Vagina (tissue), 2 donors: ENCODE results near the gene PLAC1. TPM values are rescaled to one million over a fixed set of nuclear protein-coding genes. Genes with fewer than 3 reads are reported as not detected.

Source experiments
- DNase-seq, 2 donors: peaks; one replicate each; pipeline ENCODE4 v3.0.0-alpha.2; 2017; ENCODE audit errors: extremely low spot score in 2 of 2
- H3K27ac ChIP-seq: fragments of 200-600 bp; sonication (generic); one replicate; pipeline ENCODE4 v1.5.1; 2019
- H3K27me3 ChIP-seq: fragments of 200-600 bp; sonication (generic); one replicate; pipeline ENCODE4 v1.5.1; 2019
- H3K36me3 ChIP-seq, 2 donors: fragments of 200-600 bp; sonication (generic); one replicate each; pipeline ENCODE4 v1.5.1; 2017 to 2019
- H3K4me1 ChIP-seq: fragments of 200-600 bp; sonication (generic); one replicate; pipeline ENCODE4 v1.5.1; 2019
- H3K4me3 ChIP-seq, 2 donors: fragments of 200-600 bp; sonication (generic); 1 replicate in 1 of 2; 2 replicates in 1 of 2; pipeline ENCODE4 v1.5.1; 2016 to 2019
- H3K9me3 ChIP-seq: fragments of 200-600 bp; sonication (generic); one replicate; pipeline ENCODE4 v1.5.1; 2019
- POLR2A ChIP-seq, 2 donors: fragments of 450-650 bp; IDR thresholded peaks; one replicate each; pipeline ENCODE4 v1.6.1; 2017; ENCODE audit warnings: antibody characterized with exemption in 2 of 2, mild to moderate bottlenecking in 2 of 2, moderate library complexity in 2 of 2
- POLR2AphosphoS5 ChIP-seq, 2 donors: sonication (generic); formaldehyde crosslinking; IDR thresholded peaks; one replicate each; pipeline ENCODE4 v1.9.0; 2017; ENCODE audit warnings: antibody characterized with exemption in 2 of 2, mild to moderate bottlenecking in 2 of 2, low read depth in 1 of 2; ENCODE audit not compliant: insufficient read depth in 1 of 2
- intact Hi-C: fragments of 100-400 bp; cut with DNase I; formaldehyde crosslinking; loops from one replicate; pipeline ENCODE4 v1.15.1; 2023
- total RNA-seq: library from RNA; depleted of rRNA; stranded (reverse); fragments of >200 nt; gene quantifications from one replicate; pipeline ENCODE4 v1.2.3, GENCODE V29; 2016
- TF ChIP-seq, protein P1 (sequence below), 3 experiments: fragments of 450-650 bp in 2 of 3; fragments of 200-600 bp in 1 of 3; sonication (generic) in 1 of 3; IDR thresholded peaks; one replicate each; pipeline ENCODE4 v1.5.1; 2017 to 2019; ENCODE audit warnings: antibody characterized with exemption in 3 of 3, mild to moderate bottlenecking in 2 of 3, moderate library complexity in 2 of 3

The PLAC1 gene
- total RNA-seq, 1 donor from 2014 or later: not detected

DNA sequence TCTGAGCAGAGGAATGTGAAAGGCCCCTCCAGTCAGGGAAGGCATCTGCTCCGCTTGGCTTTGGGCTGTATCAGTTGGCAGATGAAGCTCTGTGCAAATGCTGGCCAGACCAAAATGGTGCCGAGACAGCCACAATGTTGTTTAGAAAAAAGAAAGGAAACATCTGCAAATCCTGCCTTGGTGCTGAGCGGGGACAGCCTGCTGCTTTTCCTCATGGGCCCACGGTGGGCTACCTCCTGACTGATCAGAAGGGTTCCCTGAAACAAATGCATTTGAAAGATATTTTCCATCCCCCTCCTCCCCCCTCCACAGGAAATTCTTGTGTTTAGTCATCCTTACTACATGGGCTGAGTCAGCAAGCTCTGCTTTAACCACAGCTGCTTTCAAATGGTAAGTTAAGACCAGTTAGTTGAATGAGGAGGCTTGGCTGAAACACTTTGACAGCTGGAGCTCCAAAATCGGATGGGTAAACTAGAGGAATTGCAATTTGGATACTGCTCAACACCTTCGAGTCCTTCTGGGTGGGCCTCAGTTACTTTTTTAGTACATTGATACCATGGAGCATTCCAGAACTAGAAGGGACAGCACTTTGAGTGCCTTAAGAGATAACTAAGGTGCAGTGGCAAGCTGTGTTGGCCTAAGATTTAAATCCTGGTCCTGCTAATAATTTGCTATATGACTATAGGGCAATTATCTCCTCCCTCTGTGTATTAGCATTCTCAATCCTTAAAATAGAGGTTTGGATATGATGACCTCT, 36.0 kb downstream of the PLAC1 start:
- intact Hi-C loops: no loop called here
- Histone ChIP-seq H3K27me3 (no peaks in the 10 kb centered on the region), H3K9me3 (no peaks in the 10 kb centered on the region), H3K4me1 (peaks cover 8% of the 10 kb centered on the region), H3K27ac (no peak overlapping the region), H3K4me3 (no peak overlapping the region), H3K36me3 (no peaks in the 10 kb centered on the region)
- TF ChIP-seq, protein P1, sequence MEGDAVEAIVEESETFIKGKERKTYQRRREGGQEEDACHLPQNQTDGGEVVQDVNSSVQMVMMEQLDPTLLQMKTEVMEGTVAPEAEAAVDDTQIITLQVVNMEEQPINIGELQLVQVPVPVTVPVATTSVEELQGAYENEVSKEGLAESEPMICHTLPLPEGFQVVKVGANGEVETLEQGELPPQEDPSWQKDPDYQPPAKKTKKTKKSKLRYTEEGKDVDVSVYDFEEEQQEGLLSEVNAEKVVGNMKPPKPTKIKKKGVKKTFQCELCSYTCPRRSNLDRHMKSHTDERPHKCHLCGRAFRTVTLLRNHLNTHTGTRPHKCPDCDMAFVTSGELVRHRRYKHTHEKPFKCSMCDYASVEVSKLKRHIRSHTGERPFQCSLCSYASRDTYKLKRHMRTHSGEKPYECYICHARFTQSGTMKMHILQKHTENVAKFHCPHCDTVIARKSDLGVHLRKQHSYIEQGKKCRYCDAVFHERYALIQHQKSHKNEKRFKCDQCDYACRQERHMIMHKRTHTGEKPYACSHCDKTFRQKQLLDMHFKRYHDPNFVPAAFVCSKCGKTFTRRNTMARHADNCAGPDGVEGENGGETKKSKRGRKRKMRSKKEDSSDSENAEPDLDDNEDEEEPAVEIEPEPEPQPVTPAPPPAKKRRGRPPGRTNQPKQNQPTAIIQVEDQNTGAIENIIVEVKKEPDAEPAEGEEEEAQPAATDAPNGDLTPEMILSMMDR (IDR thresholded peaks at IDR 0.05): no peak
- TF ChIP-seq POLR2AphosphoS5 (IDR thresholded peaks at IDR 0.05; ENCODE audit: insufficient read depth in 1 of 2, low read depth in 1 of 2) (no peak), POLR2A (IDR thresholded peaks at IDR 0.05) (no peak)
- no peak for DNase-seq

DNA sequence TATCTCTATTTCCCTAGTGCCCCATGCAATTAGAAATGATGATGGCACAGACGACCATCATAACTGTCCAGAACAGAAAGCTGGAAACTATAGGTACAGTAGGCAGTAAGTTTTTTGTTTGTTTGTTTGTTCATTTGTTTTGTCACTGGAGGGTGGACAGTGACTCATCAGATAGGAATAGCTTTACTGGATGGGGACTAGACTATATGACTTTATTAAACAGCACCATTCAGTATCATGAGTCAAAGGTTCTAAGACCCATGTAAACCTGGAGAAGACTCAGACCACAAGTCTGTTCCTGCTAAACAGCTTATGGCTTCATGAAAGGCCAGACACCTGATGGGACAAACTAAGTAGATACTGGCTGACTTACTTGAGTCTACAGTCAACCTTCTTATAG, 38.4 kb downstream of the PLAC1 start:
- no peak for DNase-seq
- Histone ChIP-seq H3K4me1 (no peaks in the 10 kb centered on the region), H3K9me3 (no peaks in the 10 kb centered on the region), H3K4me3 (no peak overlapping the region), H3K27me3 (no peaks in the 10 kb centered on the region), H3K36me3 (no peaks in the 10 kb centered on the region), H3K27ac (no peak overlapping the region)
- no peak for TF ChIP-seq POLR2AphosphoS5 (IDR thresholded peaks at IDR 0.05; ENCODE audit: insufficient read depth in 1 of 2, low read depth in 1 of 2)
- TF ChIP-seq POLR2A (IDR thresholded peaks at IDR 0.05): no peak
- TF ChIP-seq, protein P1 (IDR thresholded peaks at IDR 0.05): no peak
- intact Hi-C loops: no loop called here

DNA sequence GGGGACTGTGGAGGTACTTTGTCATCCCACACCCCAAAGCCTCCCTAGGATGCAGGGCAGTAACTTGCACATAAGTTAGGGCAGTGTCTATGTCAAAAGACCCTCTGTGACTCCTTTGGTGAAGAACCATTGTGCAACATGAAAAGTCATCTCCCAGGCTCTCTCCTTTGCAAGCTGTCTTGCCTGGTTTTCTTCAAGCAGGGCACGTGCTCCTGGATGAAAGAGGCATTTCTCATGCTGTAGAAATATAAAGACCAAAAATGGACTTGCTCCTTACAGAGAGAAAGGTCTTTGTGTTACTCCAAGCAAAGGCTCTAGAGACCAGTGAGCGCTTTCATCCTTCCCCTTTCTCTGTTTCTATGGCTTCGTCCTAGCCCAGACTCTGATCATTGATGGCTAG, 44.9 kb downstream of the PLAC1 start:
- H3K27me3 ChIP-seq: no peaks in the 10 kb centered on the region
- no peaks in the 10 kb centered on the region for H3K4me1 ChIP-seq
- no peak overlapping the region for H3K4me3 ChIP-seq
- H3K27ac ChIP-seq: no peak overlapping the region
- intact Hi-C loops: no loop called here
- H3K36me3 ChIP-seq: no peaks in the 10 kb centered on the region
- TF ChIP-seq POLR2A (IDR thresholded peaks at IDR 0.05): no peak
- TF ChIP-seq, protein P1 (IDR thresholded peaks at IDR 0.05): no peak
- no peak for TF ChIP-seq POLR2AphosphoS5 (IDR thresholded peaks at IDR 0.05; ENCODE audit: insufficient read depth in 1 of 2, low read depth in 1 of 2)
- DNase-seq: no peak
- H3K9me3 ChIP-seq: no peaks in the 10 kb centered on the region

DNA sequence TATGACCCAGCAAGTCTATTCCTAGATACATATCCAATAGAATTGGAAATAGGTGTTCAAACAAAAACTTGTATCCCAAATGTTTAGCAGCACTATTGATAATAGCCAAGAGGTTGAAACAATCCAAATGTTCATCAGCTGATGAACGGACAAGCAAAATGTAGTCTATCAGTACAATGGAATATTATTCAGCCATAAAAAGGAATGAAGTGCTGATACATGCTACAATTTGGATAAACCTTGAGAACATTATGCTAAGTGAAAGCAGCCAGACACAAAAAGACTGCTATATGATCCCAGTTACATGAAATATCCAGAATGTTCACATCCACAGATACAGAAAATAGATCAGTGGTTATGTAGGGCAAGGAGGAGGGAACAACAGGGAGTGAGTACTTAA, 50.1 kb downstream of the PLAC1 start:
- TF ChIP-seq, protein P1 (IDR thresholded peaks at IDR 0.05): no peak
- TF ChIP-seq POLR2AphosphoS5 (IDR thresholded peaks at IDR 0.05; ENCODE audit: insufficient read depth in 1 of 2, low read depth in 1 of 2) (no peak), POLR2A (IDR thresholded peaks at IDR 0.05) (no peak)

DNA sequence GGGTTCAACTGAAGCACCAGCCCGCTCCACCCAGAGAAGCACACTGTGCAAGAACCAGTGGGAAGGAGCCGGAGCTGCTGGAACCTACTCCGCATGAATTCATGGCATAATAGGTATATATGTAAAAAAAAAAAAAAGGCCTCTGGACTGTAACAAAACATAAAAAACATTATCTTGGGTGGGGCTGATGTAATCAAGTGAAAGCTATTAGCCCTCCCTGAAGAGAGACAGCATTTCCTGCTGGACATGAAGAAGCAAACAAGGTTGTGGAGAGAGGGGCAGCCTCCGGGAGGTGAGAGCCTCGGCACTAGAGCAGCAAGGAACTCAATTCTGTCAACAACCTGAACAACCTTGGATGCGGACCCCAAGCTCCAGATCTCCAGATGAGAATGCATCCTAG, 50.7 kb downstream of the PLAC1 start:
- DNase-seq: no peak
- TF ChIP-seq POLR2A (IDR thresholded peaks at IDR 0.05): no peak
- TF ChIP-seq, protein P1 (IDR thresholded peaks at IDR 0.05): no peak
- no peak for TF ChIP-seq POLR2AphosphoS5 (IDR thresholded peaks at IDR 0.05; ENCODE audit: insufficient read depth in 1 of 2, low read depth in 1 of 2)
- H3K9me3 ChIP-seq: no peaks in the 10 kb centered on the region
- no peaks in the 10 kb centered on the region for H3K27me3 ChIP-seq
- H3K4me1 ChIP-seq: no peaks in the 10 kb centered on the region
- no peaks in the 10 kb centered on the region for H3K36me3 ChIP-seq
- H3K4me3 ChIP-seq: no peak overlapping the region
- H3K27ac ChIP-seq: no peak overlapping the region
- intact Hi-C loops: no loop called here

More for the DNA sequence above, 50.1 kb downstream of the PLAC1 start:
- no peaks in the 10 kb centered on the region for H3K9me3 ChIP-seq
- no peak for DNase-seq
- intact Hi-C loops: no loop called here
- H3K27me3 ChIP-seq: no peaks in the 10 kb centered on the region
- H3K36me3 ChIP-seq: no peaks in the 10 kb centered on the region
- no peaks in the 10 kb centered on the region for H3K4me1 ChIP-seq
- H3K4me3 ChIP-seq: no peak overlapping the region
- H3K27ac ChIP-seq: no peak overlapping the region
